NK-92 (cell line): ENCODE measurements around the gene LARGE1.
"Not testable (repeated sequence)": the region's sequence is repeated elsewhere in the genome, so short reads cannot be mapped to it uniquely, and the experiment has no call there.

Source experiments
- DNase-seq: peaks from one replicate; lab custom pipeline; 2025; ENCODE audit not compliant: unreplicated experiment; lab: John Stamatoyannopoulos, UW

The LARGE1 gene

DNA sequence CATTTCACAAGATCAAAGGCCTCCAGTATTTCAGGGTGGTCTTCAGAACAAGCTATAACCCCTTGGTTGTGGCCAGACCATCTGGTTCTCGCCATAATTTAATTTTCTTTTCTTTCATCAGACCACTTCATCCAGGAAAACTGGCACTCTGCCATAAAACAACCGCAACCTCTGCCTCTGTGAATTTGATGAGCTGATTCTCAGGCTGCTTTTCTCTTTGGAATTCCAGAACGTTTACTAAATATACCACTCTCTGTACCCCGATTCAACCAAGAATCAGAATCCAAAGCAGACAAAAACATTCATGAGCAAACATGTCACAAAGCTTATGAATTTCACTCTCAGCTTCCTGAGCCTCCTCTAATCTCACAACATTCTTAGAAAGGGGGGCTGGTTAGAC, 530.3 kb downstream of the LARGE1 start:
- DNase-seq, result no peak

DNA sequence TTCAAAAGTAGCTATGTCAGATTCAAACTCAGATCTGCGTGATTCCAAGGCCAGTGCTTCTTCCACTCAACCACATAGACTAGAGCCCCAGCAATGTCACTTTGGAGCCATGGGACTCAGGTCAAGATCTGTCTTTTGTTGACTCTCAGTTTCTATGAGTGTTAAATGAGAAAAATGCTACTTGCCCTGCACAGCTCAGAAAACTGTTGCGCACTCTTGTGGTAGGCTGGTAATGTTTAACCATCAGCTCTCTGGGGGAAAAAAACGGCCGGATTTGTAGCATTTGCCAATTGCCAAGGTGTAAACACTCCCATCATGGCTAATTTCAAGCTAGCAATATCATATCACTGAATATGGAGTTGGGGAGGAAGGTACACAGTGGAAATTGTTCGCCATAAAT, 534.0 kb downstream of the LARGE1 start:
- DNase-seq, result no peak

GRCh38 chr22:33385611-33386010, 534.7 kb downstream of the LARGE1 start:
- no peak for DNase-seq

GRCh38 chr22:33382436-33382835, 537.8 kb downstream of the LARGE1 start:
- no peak for DNase-seq

- no peak for DNase-seq
Observed at GRCh38 chr22:33381531-33382406, 538.5 kb downstream of the LARGE1 start.

GRCh38 chr22:33380789-33381530, 539.3 kb downstream of the LARGE1 start:
- DNase-seq, result no peak

DNA sequence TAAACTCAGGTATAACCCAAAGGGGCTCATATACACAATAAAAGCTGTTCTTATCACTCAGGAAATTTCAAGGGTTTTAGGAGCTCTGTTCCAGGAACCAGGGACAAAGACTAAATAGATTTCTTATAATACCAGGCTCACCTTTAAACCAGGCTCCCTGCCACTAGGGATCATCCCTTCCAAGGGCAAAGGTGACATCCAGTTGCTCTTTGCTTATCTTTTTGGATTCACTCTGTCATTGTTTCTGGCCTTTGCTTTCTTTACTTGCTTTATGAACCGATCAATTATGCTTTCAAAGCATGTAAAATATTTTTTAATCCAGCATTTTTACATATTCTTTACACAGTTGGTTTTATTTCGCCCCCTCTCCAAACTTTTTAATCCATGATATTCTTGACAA, 540.4 kb downstream of the LARGE1 start:
- DNase-seq, result no peak

DNA sequence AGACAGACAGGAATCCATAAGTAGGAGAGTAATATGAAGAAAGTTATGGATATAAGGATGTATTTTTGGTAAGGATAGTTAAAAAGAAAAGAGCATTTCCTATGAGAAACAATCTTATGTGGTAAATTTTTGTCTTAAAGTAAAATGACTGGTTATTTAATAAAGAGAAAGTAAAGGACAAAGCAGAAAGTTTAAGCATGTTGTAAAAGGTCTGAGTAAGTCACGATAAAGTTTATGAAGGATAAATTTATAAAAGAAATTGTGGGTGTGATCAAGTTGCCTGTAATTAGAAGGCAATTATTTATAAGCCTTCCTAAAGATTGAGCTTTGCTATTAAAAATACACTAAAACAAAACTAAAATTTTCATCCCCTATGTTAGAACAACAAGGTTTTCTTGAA, 547.4 kb downstream of the LARGE1 start:
- DNase-seq, result no peak

DNA sequence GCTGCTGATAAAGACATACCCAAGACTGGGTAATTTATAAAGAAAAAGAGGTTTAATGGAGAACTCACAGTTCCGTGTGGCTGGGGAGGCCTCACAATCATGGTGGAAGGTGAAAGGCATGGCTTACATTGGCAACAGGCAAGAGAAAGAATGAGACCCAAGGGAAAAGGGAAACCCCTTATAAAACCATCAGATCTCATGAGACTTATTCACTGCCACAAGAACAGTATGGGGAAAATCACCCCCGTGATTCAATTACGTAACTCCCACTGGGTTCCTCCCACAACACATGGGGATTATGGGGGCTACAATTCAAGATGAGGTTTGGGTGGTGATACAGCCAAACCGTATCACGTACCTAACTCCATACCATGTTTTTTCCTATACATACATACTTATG, 557.0 kb downstream of the LARGE1 start:
- not testable (repeated sequence) for DNase-seq

- DNase-seq, result no peak
Observed at GRCh38 chr22:33362702-33363101, 557.6 kb downstream of the LARGE1 start.

DNA sequence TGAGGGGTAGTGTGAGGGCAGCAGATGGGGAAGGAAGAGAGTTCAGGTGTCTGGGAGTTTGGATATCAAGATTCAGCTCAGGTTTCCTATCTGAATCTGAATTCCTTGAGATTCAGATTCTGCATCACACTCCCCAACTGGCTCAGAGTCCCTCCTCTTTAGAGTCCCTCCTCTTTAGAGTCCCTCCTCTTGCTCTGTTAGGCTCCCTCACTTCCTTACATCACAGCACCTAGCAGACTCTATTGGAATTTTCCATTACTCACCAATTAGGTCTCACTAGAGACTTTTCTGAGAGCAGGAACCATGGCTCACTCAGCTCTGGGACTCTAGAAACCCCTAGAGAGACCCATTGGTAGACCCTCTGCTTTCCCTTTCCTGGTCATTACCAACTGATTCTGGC, 558.7 kb downstream of the LARGE1 start:
- no peak for DNase-seq

DNA sequence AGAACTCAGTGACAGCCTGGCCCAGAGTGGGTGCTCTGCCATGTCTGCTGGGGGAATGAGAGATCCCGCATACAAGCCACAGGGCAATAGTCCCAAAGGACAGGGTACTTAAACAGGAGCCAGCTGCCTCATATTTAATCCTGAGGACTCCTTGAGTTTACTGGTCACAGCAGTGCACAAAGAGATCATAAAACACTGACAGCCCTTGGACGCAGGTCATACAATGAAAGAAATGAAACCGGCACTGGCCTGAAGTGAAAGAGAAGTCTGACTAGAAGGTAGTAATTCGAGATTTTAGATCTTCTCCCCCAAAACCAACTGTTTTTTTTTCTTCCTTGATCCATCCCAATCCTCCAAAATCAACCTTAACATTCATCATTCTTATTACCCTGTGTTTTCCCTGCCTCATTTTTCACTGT, 562.3 kb downstream of the LARGE1 start:
- no peak for DNase-seq

DNA sequence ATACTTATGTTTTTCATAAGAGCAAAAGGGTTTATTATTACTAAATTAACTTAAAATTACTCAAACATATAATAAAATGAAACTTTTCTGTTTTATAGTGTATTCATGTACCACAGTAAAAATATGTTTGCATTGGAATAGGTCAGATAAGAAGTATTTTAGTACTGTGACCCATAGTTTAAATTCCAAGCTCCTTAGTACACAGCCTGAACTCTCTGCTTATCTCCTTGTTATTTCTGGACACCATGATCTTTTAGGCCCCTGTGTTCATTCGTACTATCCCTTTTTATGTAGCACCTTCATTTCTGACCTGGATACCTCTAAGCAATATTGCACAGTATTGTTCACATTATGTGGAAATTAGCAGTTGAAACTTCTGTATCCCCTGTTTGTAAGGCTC, 565.3 kb downstream of the LARGE1 start:
- no peak for DNase-seq

DNA sequence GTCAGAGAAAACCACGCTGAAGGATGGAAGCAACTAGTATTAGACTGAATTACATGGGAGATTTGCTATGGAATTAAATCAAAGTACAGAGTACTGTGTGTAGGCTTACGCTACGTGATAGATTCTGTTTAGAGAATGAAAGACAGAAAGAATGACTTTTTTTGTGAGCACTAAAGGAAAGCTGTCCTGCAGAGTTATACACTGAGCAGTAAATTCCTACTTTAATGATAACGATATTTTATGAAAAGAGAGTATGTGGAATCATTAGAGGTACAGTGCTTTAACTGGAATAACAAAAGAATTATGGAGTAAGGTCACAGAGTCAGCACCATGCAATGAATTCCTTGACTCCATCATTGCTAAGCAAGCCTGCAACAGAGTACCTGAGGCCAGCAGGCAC, 566.8 kb downstream of the LARGE1 start:
- DNase-seq, result no peak

GRCh38 chr22:33352768-33353167, 567.5 kb downstream of the LARGE1 start:
- DNase-seq, result no peak

- DNase-seq, result no peak
Observed at GRCh38 chr22:33350961-33351360, 569.3 kb downstream of the LARGE1 start.

DNA sequence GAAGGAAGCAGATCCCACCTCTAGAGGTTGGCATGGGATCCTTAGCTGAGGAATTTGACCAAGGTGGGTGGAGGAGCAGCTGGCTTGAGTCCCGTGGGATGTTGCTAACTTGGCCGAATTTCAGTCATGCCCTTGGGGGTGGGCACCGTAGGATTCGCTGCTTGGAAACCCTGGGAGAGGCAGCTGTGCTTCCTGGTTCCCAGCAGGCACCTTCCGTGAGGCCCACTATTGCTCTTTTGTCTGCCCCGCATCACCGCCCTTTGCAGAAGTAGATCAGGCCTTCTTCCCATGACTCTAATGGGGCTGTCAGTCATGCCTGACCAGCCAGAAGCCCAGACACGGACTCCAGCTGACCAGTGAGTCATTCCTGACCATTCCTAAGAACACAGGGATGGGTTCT, 569.8 kb downstream of the LARGE1 start:
- no peak for DNase-seq

- DNase-seq, result no peak
Observed at GRCh38 chr22:33347002-33347401, 573.3 kb downstream of the LARGE1 start.

GRCh38 chr22:33341611-33342010, 578.7 kb downstream of the LARGE1 start:
- no peak for DNase-seq

GRCh38 chr22:33337524-33337923, 582.8 kb downstream of the LARGE1 start:
- no peak for DNase-seq

DNA sequence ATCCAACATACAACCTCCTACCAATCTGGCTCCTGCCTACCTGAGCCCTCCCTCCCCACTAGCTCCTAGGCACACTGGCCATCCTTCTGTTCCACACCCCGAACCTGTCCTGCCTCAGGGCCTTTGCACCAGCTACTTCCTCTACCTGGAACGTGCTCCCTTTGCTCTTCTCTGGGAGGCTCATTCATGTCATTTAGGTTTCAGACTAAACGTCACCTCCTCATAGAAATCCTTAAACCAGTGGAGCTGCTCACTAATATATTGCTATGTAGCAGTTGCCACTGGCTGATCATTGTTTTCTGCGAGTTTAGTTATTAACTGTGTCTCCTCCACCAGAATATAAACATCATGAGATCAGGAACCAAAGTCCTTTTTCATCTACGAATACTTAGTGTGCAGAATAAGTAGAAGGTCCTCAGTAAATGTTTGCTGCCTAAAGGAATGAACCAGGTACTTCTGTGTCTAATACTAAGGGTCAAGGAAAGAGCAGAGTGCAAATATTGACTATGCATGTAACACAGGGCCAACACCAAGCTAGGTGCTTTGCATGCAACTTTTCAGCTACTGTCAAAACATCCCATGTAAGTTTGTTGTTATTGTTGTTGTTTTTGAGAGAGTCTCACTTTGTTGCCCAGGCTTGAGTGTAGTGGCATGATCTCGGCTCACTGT, 584.5 kb downstream of the LARGE1 start:
- DNase-seq, result no peak

- no peak for DNase-seq
Observed at GRCh38 chr22:33332538-33332937, 587.7 kb downstream of the LARGE1 start.
